Retinal pigment epithelial cell (primary cell): ENCODE measurements around the gene HINT3.
A peak's percentile ranks its signal among the peaks of the same experiment; 100 is the strongest.

Experiments
- DNase-seq: peaks from one replicate; pipeline ENCODE4 v3.0.0-alpha.2; 2010; ENCODE audit warnings: low read depth
- H3K4me3 ChIP-seq: 2 replicates; pipeline ENCODE4 v1.5.1; 2011; ENCODE audit warnings: mild to moderate bottlenecking, low read length, control low read depth, moderate library complexity
- TF ChIP-seq, protein P1 (sequence below): conservative IDR thresholded peaks from 2 replicates; pipeline ENCODE4 v1.5.1; 2011; ENCODE audit warnings: low read depth, low read length, control low read depth, inconsistent platforms

HINT3 gene

DNA sequence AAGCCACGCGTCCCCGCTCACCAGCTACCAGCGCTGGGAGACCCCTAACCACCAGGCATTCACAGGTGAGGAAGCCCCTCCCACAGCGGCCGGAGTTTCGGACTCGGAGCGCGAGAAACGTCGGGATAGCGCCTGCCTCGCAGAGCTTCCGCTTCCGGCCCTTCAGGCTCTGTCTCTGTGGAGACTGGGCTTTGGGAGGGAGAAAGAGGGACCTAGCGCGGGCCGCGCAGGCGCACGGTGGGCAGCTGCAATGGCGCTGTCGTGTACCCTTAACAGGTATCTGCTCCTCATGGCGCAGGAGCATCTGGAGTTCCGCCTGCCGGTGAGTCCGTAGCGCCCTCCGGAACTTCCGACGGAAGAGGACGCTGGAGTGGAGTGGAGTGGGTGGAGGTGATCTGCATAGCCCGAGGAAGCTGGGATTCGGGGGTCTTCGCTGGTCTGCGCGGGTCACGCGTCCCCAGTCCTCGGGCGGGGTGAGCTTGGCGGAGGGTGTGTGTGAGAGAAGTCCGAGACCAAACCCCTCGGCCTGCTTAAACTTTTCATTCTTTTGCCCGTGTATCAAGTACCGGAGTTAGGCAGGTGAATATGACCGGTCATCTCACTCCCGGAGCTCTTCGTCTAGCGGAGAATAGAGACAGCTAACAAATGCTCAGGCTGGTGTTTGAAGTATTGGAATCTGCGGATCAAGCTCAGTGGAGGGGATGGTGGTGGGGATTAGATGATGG lies 29.9 kb downstream of the HINT3 start, which contains the start of gene TRMT11:
Gene TRMT11 (plus strand): TSS at position 240 of the 725 bp plus-strand sequence. CDS start 11 bp downstream, at position 251.
- peak; percentile 58 for DNase-seq
- TF ChIP-seq, protein P1, sequence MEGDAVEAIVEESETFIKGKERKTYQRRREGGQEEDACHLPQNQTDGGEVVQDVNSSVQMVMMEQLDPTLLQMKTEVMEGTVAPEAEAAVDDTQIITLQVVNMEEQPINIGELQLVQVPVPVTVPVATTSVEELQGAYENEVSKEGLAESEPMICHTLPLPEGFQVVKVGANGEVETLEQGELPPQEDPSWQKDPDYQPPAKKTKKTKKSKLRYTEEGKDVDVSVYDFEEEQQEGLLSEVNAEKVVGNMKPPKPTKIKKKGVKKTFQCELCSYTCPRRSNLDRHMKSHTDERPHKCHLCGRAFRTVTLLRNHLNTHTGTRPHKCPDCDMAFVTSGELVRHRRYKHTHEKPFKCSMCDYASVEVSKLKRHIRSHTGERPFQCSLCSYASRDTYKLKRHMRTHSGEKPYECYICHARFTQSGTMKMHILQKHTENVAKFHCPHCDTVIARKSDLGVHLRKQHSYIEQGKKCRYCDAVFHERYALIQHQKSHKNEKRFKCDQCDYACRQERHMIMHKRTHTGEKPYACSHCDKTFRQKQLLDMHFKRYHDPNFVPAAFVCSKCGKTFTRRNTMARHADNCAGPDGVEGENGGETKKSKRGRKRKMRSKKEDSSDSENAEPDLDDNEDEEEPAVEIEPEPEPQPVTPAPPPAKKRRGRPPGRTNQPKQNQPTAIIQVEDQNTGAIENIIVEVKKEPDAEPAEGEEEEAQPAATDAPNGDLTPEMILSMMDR: no peak
- H3K4me3 ChIP-seq: peak within 1 kb of the TSS; percentile 97

DNA sequence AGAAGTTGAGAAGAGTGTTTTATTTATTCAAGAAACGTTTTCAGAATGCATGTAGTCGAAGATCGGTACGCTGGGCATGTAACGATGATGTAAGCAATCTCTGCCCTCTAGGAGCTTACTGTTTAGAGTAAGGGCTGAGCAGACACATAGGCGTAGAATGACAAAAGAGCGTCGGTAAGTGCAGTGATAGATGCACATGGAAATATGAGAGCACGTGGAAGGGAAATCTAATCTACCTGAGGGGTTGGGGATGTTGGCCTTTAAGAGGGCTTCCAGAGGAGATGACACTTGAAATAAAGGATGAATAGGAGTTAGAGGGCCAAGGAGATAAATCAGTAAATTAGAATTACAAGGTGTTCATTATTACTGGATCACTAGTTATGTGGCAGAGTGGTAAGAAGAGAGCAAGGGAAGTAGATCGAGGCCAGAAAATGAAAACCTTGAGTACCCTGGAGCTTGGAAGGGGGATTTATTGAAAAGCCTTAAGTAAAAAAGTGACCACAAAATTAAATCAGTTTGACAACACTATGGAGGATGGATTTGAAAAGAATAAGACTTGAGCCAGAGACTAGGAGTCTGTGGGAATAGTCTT lies 30.6 kb downstream of the HINT3 start:
- TF ChIP-seq, protein P1: no peak
- peak overlapping the region; percentile 97 for H3K4me3 ChIP-seq
- no peak for DNase-seq

DNA sequence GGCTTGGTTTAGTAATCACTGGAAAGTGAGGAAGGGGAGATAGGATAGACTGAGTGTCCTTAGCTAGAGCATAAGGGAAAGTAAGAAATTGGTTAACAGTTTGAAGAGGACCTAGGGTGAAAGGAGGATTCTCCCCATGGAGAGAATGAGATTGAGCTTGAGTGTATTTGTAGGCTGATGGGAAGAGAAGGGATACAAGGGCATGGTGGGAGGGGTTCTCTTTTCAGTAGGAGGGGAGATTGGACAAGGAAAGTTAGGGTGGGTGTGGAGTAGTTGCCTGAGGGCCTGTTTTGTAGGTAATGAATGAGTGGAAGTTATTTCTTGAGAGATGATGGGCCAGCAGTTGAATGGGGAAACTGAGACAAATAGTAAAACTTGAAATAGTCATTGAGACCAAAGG lies 31.7 kb downstream of the HINT3 start:
- H3K4me3 ChIP-seq: no peak overlapping the region
- TF ChIP-seq, protein P1: no peak
- no peak for DNase-seq

DNA sequence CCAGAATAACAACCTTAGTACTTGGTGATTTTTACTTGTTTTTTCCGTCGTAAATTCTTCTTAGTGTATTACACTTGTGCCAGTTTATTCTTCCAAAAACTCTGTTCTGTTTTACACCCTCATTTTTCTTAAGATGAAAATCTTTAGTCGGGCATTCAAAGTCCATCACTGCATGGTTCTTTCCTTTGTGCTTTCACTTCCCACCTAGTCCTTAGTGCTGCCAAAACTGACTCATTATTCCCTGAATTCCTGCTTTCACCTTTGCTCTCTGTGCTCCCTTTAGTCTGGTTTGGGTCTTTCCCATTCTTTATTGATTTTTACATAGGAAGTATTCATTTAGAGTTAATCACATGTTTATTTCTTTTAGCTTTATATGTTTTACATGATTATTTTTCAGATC lies 33.1 kb downstream of the HINT3 start:
- TF ChIP-seq, protein P1: no peak
- no peak for DNase-seq
- H3K4me3 ChIP-seq: no peak overlapping the region

DNA sequence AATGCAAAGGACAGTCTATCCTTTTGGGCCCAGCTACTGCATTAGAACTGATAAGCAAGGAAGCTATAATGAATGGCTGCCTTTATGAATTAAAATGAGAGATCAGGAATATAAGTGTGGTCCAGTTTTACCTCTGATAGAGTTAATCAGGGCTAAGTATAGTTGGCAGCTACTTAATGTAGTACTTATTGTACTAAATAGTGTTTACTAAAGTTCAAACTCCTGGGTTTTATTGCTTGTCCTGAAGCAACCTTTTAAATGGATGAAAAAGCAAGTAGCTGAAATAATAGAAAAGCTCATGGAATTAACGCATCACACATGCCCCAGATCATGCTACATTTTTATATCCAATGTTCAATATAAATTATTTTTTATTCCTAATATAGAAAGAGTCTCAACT lies 35.1 kb downstream of the HINT3 start:
- DNase-seq: no peak
- H3K4me3 ChIP-seq: no peak overlapping the region
- TF ChIP-seq, protein P1: no peak

DNA sequence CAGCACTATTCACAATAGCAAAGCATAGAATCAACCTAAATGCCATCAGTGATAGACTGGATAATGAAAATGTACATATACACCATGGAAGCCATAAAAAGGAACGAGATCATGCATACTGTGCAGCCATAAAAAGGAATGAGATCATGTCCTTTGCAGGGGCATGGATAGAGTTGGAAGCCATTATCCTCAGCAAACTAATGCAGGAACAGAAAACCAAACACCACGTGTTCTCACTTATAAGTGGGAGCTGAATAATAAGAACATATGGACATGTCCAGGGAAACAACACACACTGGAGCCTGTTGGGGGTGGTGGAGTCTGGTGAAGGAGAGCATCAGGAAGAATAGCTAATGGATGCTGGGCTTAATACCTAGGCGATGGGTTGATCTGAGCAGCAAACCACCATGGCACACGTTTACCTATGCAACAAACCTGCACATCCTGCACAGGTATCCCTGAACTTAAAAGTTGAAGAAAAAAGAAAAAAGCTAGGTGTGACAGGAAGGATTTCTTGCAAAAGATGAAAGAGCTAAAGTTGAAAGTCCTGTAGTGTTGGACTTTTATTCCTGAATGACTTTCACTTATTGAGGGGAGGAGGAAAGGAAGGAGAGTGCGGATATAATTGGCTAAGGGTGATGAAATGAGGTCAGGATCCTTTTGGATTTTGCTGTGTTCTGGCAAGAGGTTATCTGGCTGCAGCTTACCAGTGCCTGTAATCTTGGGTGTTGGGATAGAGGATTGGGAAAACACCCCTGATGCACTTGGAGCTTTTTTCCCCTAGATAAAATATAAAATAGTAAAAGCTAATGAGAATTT lies 38.3 kb downstream of the HINT3 start:
- TF ChIP-seq, protein P1: no peak
- DNase-seq: no peak
- H3K4me3 ChIP-seq: no peak overlapping the region
